T-helper 2 cell treated with Interferon-gamma antibody and Interleukin-4, amounts not matched to agents 5 μg/mL and 100 μg/mL, for 36 hours (primary cell): Measurements from ENCODE around the gene C7orf25.
A peak's percentile ranks its signal among the peaks of the same experiment; 100 is the strongest.
"Not testable (repeated sequence)": the region's sequence is repeated elsewhere in the genome, so short reads cannot be mapped to it uniquely, and the experiment has no call there.

Experiments
- DNase-seq: peaks from one replicate; pipeline ENCODE4 v3.0.0; 2021; ENCODE audit warnings: low spot score
- H3K27ac Mint-ChIP-seq: one replicate; pipeline ENCODE4 v1.8.0; 2021; ENCODE audit warnings: mild to moderate bottlenecking, mixed read lengths
- H3K27me3 Mint-ChIP-seq: one replicate; pipeline ENCODE4 v1.8.0; 2021; ENCODE audit warnings: low read depth, mixed read lengths
- H3K36me3 Mint-ChIP-seq: one replicate; pipeline ENCODE4 v1.8.0; 2021; ENCODE audit warnings: low read depth, mixed read lengths
- H3K4me1 Mint-ChIP-seq: one replicate; pipeline ENCODE4 v1.8.0; 2021; ENCODE audit warnings: low read depth, mixed read lengths
- H3K4me3 Mint-ChIP-seq: one replicate; pipeline ENCODE4 v1.8.0; 2022; ENCODE audit warnings: mild to moderate bottlenecking, moderate library complexity, mixed read lengths
- H3K9me3 Mint-ChIP-seq: one replicate; pipeline ENCODE4 v1.8.0; 2021; ENCODE audit warnings: mixed read lengths

Gene C7orf25

GRCh38 chr7:42914421-42915045 lies 2.7 kb upstream of the C7orf25 start:
- Mint-ChIP-seq H3K4me1 (peaks cover 63% of the 10 kb centered on the region), H3K27me3 (no peaks in the 10 kb centered on the region), H3K4me3 (peak overlapping the region; percentile 46), H3K27ac (peak overlapping the region; percentile 79), H3K36me3 (peaks cover 57% of the 10 kb centered on the region), H3K9me3 (no peaks in the 10 kb centered on the region)
- DNase-seq: no peak

- H3K4me3 Mint-ChIP-seq: peak overlapping the region; percentile 82
- H3K9me3 Mint-ChIP-seq: no peaks in the 10 kb centered on the region
- H3K27ac Mint-ChIP-seq: peak overlapping the region; percentile 79
- H3K27me3 Mint-ChIP-seq: no peaks in the 10 kb centered on the region
- DNase-seq: no peak
- peaks cover 67% of the 10 kb centered on the region for H3K4me1 Mint-ChIP-seq
- peaks cover 53% of the 10 kb centered on the region for H3K36me3 Mint-ChIP-seq
Measured at GRCh38 chr7:42914009-42914408, 2.1 kb upstream of the C7orf25 start.

DNA sequence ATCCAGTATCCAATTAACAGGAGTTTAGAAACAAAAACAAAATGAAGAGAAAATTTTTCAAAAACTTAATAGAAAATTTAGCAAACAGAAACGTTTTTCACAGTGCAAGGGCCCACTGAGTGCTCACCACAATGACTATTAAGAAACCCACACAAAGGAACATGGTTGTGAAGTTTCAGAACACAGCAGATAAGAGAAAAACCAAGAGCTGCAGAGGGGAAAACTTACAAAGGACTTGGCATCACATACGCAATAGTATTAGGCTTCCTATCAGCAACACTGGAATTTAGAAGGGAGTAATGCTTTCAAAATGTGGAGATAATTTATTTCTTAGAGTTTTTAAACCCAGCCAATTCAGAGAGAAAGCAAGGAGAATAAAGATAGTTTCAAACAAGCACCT lies 1.7 kb upstream of the C7orf25 start:
- Mint-ChIP-seq H3K36me3 (peaks cover 49% of the 10 kb centered on the region), H3K4me3 (peak overlapping the region; percentile 82), H3K4me1 (peaks cover 69% of the 10 kb centered on the region)

DNA sequence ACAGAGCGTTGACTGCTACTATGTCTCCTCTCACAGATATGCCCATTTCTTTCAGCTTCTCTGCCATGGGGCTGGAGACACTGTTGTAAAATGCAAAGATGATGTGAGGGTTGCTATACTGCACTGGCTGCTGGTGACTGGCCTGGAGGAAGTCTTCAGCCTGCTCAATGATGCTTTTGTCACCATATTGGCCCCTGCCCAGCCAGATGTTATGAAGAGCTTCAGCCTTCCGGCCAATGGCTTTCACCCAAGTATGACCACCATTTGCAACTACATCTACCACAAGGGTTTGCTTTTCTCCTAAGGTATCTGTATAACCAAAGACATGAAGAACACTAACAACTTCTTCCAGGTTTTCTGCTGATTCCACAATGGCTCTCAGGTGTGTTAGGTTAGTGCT lies 1.6 kb downstream of the C7orf25 start:
- H3K27ac Mint-ChIP-seq: no peak overlapping the region
- peak overlapping the region; percentile 91 for H3K4me3 Mint-ChIP-seq
- H3K36me3 Mint-ChIP-seq: peaks cover 29% of the 10 kb centered on the region
- no peaks in the 10 kb centered on the region for H3K9me3 Mint-ChIP-seq
- peaks cover 69% of the 10 kb centered on the region for H3K4me1 Mint-ChIP-seq
- DNase-seq: no peak
- H3K27me3 Mint-ChIP-seq: no peaks in the 10 kb centered on the region

More for the DNA sequence above, 1.7 kb upstream of the C7orf25 start:
- Mint-ChIP-seq H3K27ac (peak overlapping the region; percentile 79), H3K9me3 (no peaks in the 10 kb centered on the region), H3K27me3 (no peaks in the 10 kb centered on the region)
- DNase-seq: no peak

- H3K4me3 Mint-ChIP-seq: no peak overlapping the region
- H3K9me3 Mint-ChIP-seq: no peaks in the 10 kb centered on the region
- peaks cover 15% of the 10 kb centered on the region for H3K36me3 Mint-ChIP-seq
- H3K27me3 Mint-ChIP-seq: no peaks in the 10 kb centered on the region
- no peak overlapping the region for H3K27ac Mint-ChIP-seq
- no peak for DNase-seq
- H3K4me1 Mint-ChIP-seq: peaks cover 40% of the 10 kb centered on the region
Measured at GRCh38 chr7:42907316-42907715, 4.6 kb downstream of the C7orf25 start.

DNA sequence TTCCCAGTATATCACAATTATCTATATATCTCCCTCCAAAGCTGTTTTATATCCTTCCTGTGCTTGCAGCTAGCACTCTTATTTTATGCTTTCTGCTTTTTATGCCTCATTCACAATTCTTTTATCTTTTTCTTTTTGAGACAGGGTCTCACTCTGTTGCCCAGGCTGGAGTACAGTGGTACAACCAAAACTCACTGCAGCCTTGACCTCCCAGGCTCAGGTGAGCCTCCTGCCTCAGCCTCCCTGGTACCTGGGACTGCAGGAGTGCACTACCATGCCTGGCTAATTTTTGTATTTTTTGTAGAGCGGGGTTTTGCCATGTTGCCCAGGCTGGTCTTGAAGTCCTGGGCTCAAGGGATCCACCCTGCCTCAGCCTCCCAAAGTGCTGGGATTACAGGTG lies 5.7 kb downstream of the C7orf25 start:
- Mint-ChIP-seq H3K4me1 (peaks cover 35% of the 10 kb centered on the region), H3K9me3 (no peaks in the 10 kb centered on the region), H3K4me3 (no peak overlapping the region), H3K27ac (no peak overlapping the region), H3K36me3 (peaks cover 15% of the 10 kb centered on the region), H3K27me3 (peaks cover 7% of the 10 kb centered on the region)
- DNase-seq: no peak

DNA sequence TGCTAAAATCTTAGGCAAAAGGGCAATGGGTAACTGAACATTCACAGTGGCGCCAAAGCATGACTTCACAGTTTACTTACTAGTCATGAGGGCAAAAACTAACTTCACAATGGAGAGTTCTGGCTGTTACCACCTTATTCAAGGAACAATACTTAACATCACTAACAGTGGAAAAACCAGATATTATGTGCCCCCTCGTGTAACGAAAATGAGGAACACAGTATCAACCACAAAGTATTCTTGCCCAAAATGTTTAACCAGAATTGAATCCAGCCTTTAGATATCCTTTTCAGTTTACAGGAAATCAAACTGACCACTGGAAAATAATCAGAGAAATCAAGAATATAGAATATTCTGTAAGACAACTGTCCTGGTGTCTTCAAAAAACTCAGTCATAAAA lies 9.5 kb downstream of the C7orf25 start:
- Mint-ChIP-seq H3K4me1 (peaks cover 2% of the 10 kb centered on the region), H3K4me3 (no peak overlapping the region), H3K36me3 (no peaks in the 10 kb centered on the region), H3K9me3 (no peaks in the 10 kb centered on the region), H3K27me3 (peaks cover 21% of the 10 kb centered on the region), H3K27ac (no peak overlapping the region)
- no peak for DNase-seq

- Mint-ChIP-seq H3K27ac (no peak overlapping the region), H3K36me3 (no peaks in the 10 kb centered on the region), H3K4me3 (no peak overlapping the region), H3K9me3 (no peaks in the 10 kb centered on the region), H3K27me3 (peaks cover 31% of the 10 kb centered on the region), H3K4me1 (peaks cover 2% of the 10 kb centered on the region)
- no peak for DNase-seq
Measured at GRCh38 chr7:42900842-42901241, 11.0 kb downstream of the C7orf25 start.

DNA sequence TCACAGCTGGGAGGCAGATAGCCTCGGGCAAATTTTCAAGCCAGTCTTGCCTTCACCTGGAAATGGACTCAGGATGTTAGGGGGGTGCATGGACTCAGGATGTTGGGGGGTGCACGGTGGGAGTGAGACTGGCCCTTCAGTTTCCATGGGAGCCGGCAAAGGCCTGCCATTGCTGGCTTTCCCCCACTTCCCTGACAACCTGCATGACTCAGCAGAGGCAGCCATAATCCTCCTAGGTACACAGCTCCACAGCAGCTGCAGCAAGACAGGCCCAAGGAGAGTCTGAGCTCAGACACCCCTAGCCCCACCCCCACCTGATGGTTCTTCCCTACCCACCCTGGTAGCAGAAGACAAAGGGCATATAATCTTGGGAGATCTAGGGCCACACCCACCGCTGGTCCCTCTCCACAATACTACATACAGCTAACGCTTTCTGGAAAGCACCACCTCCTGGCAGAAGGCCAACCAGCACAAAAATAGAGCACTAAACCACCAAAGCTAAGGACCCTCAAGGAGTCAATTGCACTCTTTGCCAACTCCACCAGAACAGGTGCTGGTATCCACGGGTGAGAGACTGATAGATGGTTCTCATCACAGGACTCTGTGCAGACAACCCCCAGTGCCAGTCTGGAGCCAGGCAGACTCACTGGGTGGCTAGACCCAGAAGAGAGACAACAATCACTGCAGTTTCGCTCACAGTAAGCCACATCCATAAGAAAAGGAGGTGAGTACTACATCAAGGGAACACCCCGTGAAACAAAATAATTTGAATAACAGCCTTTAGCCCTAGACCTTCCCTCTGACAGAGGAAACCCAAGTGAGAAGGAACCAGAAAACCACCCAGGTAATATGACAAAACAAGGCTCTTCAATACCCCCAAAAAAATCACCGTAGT lies 18.3 kb downstream of the C7orf25 start:
- Mint-ChIP-seq H3K4me1 (peaks cover 5% of the 10 kb centered on the region), H3K4me3 (no peak overlapping the region), H3K36me3 (peaks cover 2% of the 10 kb centered on the region), H3K27ac (no peak overlapping the region), H3K27me3 (peaks cover 35% of the 10 kb centered on the region), H3K9me3 (peaks cover 16% of the 10 kb centered on the region)
- no peak for DNase-seq

DNA sequence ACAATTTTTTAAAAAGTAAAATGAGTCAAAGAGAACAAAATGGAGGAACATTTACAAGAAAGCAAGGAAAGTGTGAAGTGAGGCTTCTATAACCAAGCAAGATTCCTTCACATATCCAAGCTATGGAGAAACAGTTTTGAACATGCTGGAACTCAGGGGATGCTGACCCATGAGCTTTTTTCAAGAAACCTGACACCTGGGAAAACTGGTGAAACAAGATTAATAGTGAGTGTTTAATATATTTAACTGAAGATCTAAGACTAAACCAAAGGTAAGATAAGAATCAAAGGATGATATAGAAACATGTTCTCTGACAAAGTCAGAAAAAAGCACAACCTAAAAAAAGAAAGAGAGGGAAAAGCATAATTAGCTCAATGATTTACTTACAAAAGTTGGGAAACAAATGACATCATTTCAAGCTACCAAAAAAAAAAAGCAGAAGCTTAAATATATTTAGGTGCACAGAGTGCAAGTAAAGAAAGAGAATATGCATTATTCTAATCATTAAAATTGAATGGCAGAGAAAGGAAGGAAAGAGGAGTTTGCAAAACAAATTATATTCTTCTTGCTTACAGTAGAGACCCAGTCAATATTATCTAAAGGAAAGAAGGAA lies 24.9 kb downstream of the C7orf25 start:
- Mint-ChIP-seq H3K27me3 (peaks cover 4% of the 10 kb centered on the region), H3K27ac (peak overlapping the region; percentile 3), H3K4me1 (peaks cover 16% of the 10 kb centered on the region), H3K36me3 (no peaks in the 10 kb centered on the region), H3K9me3 (no peaks in the 10 kb centered on the region), H3K4me3 (peak overlapping the region; percentile 86)
- DNase-seq: no peak

DNA sequence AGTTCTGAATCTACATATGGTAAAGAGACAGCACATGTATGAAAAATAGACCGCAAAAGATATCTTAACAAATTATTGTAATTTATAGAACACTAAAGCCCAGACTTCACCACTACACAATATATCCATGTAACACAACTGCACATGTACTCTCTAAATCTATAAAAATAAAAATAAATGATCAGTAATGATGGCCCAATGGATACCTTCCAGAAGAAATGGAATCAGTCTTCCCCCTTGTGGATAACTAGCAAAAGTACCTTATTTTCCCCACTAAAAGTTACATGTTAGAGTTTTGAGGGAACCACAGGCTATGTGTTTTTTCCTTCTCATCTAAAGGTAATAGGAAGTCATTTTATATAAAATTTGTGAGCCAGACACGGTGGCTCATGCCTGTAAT lies 25.7 kb downstream of the C7orf25 start:
- Mint-ChIP-seq H3K36me3 (no peaks in the 10 kb centered on the region), H3K9me3 (no peaks in the 10 kb centered on the region), H3K4me1 (peaks cover 16% of the 10 kb centered on the region), H3K27ac (no peak overlapping the region), H3K4me3 (no peak overlapping the region), H3K27me3 (peaks cover 4% of the 10 kb centered on the region)
- no peak for DNase-seq

- DNase-seq, H3K27ac Mint-ChIP-seq, H3K27me3 Mint-ChIP-seq: not testable (repeated sequence)
Measured at GRCh38 chr7:42885183-42885582, 26.7 kb downstream of the C7orf25 start.

DNA sequence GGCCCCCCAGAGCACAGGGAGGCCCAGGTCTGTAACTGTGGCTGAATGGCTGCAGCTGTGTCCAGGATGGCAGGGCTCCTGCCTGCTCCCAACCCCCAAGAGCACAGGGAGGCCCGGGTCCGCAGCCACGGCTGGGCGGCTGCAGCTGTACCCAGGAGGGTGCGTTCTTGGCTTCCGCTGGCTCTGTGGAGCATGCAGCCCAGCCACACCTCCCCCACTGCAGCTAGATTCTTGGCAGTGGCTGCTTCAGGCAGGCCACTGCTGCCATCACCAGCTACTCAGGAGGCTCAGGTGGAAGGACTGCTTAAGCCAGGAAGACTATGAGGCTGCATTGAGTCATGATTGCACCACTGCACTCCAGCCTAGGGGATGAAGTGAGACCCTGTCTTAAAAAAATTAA lies 27.9 kb downstream of the C7orf25 start:
- no peak for DNase-seq
- Mint-ChIP-seq H3K4me3 (no peak overlapping the region), H3K27ac (no peak overlapping the region), H3K27me3 (peaks cover 6% of the 10 kb centered on the region), H3K9me3 (no peaks in the 10 kb centered on the region), H3K36me3 (no peaks in the 10 kb centered on the region), H3K4me1 (peaks cover 14% of the 10 kb centered on the region)

More at GRCh38 chr7:42885183-42885582, 26.7 kb downstream of the C7orf25 start:
- H3K36me3 Mint-ChIP-seq, H3K4me3 Mint-ChIP-seq, H3K9me3 Mint-ChIP-seq: not testable (repeated sequence)
- H3K4me1 Mint-ChIP-seq: peaks cover 16% of the 10 kb centered on the region

- DNase-seq: no peak
- H3K27ac Mint-ChIP-seq: no peak overlapping the region
- no peak overlapping the region for H3K4me3 Mint-ChIP-seq
- peaks cover 3% of the 10 kb centered on the region for H3K27me3 Mint-ChIP-seq
- no peaks in the 10 kb centered on the region for H3K4me1 Mint-ChIP-seq
- H3K9me3 Mint-ChIP-seq: no peaks in the 10 kb centered on the region
- H3K36me3 Mint-ChIP-seq: no peaks in the 10 kb centered on the region
Measured at GRCh38 chr7:42880392-42880791, 31.5 kb downstream of the C7orf25 start.
